Measurements from ENCODE around the gene FLT1.
A peak's percentile ranks its signal among the peaks of the same experiment; 100 is the strongest.

FLT1 gene, protein sequence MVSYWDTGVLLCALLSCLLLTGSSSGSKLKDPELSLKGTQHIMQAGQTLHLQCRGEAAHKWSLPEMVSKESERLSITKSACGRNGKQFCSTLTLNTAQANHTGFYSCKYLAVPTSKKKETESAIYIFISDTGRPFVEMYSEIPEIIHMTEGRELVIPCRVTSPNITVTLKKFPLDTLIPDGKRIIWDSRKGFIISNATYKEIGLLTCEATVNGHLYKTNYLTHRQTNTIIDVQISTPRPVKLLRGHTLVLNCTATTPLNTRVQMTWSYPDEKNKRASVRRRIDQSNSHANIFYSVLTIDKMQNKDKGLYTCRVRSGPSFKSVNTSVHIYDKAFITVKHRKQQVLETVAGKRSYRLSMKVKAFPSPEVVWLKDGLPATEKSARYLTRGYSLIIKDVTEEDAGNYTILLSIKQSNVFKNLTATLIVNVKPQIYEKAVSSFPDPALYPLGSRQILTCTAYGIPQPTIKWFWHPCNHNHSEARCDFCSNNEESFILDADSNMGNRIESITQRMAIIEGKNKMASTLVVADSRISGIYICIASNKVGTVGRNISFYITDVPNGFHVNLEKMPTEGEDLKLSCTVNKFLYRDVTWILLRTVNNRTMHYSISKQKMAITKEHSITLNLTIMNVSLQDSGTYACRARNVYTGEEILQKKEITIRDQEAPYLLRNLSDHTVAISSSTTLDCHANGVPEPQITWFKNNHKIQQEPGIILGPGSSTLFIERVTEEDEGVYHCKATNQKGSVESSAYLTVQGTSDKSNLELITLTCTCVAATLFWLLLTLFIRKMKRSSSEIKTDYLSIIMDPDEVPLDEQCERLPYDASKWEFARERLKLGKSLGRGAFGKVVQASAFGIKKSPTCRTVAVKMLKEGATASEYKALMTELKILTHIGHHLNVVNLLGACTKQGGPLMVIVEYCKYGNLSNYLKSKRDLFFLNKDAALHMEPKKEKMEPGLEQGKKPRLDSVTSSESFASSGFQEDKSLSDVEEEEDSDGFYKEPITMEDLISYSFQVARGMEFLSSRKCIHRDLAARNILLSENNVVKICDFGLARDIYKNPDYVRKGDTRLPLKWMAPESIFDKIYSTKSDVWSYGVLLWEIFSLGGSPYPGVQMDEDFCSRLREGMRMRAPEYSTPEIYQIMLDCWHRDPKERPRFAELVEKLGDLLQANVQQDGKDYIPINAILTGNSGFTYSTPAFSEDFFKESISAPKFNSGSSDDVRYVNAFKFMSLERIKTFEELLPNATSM (N-terminal part only)

DNA sequence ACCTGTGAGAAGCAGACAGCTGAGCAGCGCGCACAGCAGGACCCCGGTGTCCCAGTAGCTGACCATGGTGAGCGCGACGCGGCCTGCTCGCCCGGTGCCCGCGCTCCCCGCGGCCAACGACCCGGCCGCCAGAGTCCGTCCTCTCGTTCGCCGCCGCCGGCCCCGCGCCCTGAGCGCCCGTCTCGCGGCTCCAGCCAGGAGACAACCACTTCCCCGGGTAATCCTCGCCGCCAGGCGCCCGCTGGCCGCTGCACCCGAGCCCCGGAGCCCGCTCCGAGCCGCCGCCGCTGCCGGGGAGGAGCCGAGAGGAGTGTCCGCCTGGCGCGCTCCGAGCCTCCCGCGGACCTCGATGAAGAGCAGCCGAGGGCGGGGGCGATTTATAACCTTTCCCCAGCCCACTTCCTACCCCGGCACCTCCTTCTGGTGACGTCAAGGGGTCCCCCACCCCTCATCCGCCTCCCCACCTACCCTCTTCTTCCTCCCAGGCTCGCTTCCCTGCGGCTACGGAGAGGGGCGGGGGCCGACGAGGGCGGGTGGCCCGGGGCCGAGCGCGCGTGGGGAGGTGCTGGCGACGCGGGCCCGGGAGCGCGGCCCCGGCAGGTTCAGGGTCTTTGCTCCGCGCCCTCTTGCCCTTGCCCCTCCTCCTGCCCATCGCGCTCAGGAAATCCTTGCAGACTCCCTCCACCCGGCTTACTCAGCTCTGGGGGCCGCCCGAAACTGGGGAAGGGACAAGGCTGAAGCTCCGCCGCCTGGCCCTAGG lies at the start of gene FLT1:
FLT1 (minus strand) TSS at position 351 of the 760 bp plus-strand sequence; CDS start at position 66, 285 bp downstream.
- peak within 1 kb of the TSS; percentile 49 for H3K4me3 ChIP-seq (ENCODE audit: low read depth, low read length)
- no peak for DNase-seq (ENCODE audit: low read depth)

DNA sequence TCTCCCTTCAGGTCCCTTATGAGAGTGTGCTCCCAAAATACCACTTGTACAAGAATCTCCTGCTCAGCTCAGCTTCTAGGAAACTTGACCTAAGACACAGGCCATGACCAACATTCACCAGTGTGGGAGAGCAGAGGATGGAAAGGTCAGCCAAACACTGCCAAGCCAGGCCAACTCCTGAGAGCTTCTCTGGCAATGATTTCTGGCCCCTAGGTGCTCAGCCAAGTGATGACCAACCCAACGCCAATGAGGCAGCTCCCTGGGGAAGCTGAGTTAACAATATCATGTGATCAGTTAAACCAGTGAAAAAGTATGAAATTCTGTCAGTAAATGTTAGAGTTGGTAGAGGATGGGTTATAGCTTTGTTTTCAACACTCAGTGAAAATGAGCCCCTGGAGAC lies 49.1 kb upstream of the FLT1 start:
- no peak for DNase-seq (ENCODE audit: low read depth)
- H3K4me3 ChIP-seq (ENCODE audit: low read depth, low read length): no peak overlapping the region

DNA sequence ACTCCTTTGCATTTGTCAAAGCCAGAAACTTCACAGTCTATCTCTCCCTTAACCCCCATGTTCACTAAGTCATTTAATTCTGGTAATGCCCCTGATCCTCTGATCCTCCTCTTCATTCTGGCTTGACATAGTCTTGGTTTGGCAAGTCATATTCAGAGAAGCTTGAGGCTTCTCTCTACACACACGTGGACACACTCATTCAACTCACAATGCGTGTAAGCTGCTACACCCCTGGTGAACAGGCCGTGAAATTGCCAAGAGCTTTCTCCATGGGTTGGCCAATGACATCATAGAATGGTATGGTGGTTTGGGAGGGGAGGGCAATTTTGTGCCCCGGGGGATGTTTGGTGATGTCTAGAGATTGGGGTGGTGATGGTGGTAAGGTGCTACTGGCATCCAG lies 47.9 kb upstream of the FLT1 start:
- H3K4me3 ChIP-seq (ENCODE audit: low read depth, low read length): no peak overlapping the region
- no peak for DNase-seq (ENCODE audit: low read depth)

DNA sequence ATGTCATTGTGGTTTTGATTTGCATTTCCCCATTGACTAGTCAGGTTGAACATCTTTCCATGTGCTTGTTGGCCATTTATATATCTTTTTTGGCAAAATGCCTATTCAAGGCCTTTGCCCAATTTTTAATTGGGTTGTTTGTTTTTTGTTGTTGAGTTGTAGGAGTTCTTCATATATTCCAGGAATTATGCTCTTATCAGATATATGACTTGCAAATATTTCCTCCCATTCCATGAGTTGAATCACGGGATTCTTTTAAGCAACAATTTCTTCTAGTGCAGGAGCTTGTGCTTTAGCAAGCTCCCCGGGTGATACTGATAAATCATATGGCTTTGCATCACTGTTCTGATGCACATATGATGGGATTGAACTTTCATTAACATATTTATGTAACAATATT lies 47.0 kb upstream of the FLT1 start:
- H3K4me3 ChIP-seq (ENCODE audit: low read depth, low read length): no peak overlapping the region
- no peak for DNase-seq (ENCODE audit: low read depth)

DNA sequence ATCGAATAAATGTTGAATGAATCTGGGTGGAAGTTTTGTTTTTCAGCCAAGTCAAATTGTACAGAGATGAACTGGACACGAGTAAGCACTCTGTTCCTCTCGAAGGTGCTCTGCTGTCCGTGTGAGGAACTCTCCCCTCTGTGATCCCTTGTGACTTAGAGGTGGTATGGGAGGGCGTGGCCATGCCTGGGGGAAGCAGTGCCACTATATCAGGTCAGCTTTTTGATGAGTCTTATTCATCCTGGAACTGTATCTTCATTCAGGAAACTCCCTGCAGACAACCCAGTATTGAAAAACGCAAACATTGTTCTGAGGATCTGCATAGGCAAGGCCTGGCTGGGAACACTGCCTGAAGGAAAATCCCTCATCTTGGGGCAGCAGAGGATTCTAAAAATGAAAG lies 45.7 kb upstream of the FLT1 start:
- no peak for DNase-seq (ENCODE audit: low read depth)
- no peak overlapping the region for H3K4me3 ChIP-seq (ENCODE audit: low read depth, low read length)

DNA sequence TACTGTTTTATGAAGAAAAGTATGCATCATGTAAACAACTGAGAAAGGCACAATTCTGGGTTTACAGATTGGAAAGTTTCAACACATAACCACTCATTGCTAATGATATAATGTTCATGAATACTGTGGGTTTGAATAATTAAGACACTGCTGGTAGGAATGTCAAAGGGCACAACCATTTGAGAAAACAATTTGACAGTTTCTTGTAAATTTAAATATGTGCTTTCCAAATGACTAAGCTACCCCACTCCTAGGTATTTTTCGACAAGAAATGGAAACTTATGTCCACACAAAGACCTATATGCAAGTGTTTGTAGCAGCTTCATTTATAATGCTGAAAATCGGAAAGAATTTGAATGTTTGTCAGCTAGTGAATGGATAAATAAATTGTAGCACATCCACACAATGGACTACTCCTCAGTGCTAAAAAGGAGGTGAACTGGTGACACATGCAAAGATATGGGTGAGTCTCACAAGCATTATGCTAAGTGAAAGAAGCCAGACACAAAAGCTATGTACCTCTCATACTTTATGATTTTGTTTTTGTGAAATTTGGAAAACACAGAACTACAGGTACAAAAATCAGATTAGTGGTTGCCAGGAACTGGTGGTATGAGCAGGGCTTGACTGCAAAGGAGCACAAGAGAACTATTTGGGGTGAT lies 44.8 kb upstream of the FLT1 start:
- H3K4me3 ChIP-seq (ENCODE audit: low read depth, low read length): no peak overlapping the region
- DNase-seq (ENCODE audit: low read depth): no peak

DNA sequence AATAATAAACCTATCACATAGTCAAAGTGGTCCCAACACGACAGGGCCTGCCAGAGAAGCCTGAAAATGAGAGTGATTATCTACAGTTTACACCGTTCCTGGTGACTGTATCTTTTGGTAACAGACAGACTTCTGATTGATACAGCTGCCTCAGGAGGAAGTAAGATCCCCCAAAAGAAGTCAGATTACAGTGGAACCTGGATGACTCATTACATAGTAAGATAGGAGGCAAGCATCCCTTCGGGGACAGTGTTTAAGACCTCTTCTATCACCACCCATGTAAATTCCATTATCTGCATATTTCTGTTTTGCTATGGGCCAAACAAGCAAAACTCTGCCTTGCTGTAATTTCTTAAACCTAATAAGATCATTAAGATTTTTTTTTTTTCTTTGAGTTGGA lies 44.0 kb upstream of the FLT1 start:
- no peak overlapping the region for H3K4me3 ChIP-seq (ENCODE audit: low read depth, low read length)
- no peak for DNase-seq (ENCODE audit: low read depth)

DNA sequence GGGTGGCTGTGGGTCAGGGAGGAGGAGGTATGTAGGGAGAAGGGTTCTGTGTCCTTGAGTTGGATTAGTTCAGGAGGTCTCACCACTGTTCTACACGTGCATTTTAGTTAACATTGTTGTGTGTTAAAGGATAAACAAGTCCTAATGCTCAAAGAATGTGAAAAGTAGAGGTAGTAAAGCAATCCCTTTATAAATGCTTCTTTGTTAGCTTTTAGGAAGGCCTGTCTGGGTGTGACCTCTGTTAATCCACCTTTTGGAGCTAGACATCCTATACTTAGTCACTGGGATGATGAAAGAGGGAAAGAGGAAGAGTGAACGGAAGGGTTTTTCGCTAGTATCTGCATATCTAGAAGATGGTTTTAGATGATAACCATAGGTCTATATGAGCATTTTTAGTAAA lies 42.2 kb upstream of the FLT1 start:
- DNase-seq (ENCODE audit: low read depth): no peak
- no peak overlapping the region for H3K4me3 ChIP-seq (ENCODE audit: low read depth, low read length)

DNA sequence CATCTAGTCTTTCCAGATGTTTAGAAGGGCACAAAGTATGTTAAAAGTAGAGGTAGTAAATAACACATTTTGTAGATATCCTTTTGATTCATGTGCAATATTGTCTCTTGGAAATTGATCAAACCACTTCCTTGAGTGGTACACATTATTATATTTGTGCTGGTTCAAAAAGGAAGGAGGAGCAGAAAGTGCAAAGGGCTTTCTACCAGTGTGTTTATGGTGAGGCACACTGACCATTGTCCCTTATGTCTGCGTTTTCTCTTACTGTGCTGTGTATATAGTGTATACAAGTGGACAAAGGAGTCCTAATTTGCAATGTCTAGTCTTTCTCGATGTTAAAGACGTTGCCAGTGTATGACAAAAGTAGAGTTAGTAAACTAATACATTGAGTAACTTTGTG lies 41.4 kb upstream of the FLT1 start:
- no peak for DNase-seq (ENCODE audit: low read depth)
- no peak overlapping the region for H3K4me3 ChIP-seq (ENCODE audit: low read depth, low read length)

DNA sequence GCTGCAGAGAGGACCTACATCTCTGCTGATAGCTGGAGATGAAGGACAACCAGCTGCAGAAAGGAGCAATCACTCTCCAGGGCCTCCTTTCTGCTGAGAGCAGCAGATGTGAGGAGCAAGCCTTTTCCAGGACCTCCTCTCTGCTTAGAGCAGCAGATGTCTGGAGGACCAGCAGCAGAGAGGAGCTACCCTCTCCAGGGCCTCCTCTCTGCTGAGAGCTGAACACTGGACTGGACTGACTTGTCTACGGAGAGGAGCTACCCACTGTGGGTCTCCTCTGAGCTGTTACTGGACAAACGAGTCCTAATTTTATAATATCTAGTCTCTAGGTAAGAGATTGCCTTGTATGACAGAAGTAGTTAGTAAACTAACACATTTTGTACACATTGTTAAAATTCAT lies 40.8 kb upstream of the FLT1 start:
- H3K4me3 ChIP-seq (ENCODE audit: low read depth, low read length): no peak overlapping the region
- DNase-seq (ENCODE audit: low read depth): no peak

DNA sequence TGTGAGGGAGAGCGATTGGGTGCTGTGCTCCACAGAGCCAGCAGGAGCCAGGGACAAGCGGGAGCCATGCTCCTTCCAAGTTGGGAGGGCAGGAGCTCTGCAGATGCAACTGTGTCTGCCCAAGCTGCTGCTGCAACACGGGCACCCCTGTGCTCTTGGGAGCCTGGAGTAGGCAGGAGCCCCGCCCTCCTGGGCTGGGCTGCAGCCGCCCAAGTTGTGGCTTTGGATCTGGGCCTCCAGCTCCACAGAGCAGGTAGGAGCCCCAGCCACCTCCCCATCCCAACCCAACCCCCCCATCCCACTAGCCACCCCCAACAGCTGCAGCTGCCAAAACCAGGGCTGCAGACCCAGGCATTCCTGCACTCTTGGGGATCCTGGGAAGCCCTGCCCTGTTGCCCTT lies 39.9 kb upstream of the FLT1 start:
- DNase-seq (ENCODE audit: low read depth): no peak

DNA sequence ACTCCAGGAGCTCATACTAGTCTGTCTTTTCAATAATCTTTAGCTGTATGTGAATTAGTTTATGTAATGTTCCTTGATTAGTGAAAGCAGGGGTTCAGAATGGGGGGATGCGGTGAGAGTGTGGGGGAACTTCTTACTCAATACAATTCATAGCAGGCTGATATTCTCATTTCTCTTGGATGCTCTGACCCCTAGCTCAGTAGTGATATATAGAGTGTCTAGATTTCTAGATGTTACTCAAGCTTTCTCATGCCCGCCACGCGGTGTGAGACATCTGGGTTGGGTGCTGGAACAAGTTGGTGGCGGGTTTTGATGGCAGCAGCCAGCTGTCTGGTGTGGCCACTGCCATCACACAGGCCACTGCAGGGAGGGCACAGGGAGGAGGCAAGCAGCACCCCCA lies 39.3 kb upstream of the FLT1 start:
- H3K4me3 ChIP-seq (ENCODE audit: low read depth, low read length): no peak overlapping the region
- DNase-seq (ENCODE audit: low read depth): no peak

More for the DNA sequence above, 39.9 kb upstream of the FLT1 start:
- no peak overlapping the region for H3K4me3 ChIP-seq (ENCODE audit: low read depth, low read length)

DNA sequence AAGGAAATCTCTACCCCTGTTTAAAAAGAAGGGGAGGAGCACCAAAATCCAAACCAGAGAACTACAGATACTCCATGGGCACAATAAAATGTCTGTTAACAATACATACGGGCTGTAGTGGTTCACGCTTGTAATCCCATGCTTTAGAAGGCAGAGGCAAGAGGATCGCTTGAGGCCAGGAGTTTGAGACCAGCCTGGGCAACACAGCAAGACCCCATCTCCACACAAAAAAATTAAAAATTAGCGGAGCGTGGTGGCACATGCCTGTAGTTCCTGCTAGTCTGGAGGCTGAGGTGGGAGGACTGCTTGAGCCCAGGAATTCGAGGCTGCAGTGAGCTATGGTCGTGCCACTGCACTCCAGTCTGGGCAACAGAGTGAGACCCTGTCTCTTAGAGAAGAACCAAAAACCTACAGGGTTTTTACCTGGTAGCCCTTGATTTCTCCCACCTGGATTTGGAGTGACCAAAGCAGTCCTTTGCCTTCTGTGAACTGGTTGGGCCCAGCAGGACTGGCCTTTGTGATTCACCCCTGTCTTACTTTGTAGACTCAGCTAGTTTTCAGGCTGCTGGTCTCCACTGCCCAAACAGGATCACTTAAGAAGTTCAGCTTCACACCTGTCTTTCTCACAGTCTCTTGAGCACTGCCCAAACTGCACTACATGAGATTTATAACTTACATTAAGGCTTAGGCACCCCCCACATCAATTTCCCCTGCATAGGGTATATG lies 38.7 kb upstream of the FLT1 start:
- H3K4me3 ChIP-seq (ENCODE audit: low read depth, low read length): no peak overlapping the region
- no peak for DNase-seq (ENCODE audit: low read depth)

DNA sequence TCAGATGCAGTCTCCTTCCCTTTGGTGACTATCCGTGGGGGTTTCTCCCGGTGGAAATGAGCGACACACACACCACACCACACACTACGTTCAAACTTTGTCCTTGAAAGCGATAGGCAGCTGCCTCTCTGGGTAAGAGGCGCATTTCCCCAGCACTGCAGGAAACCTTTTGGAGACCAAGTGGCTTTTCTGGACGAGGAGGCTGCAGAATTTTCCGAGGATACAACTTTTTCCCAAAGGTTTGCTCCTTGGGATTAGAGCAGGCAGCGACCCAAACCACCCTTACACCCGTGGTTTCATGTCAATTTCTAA lies 38.2 kb upstream of the FLT1 start:
- DNase-seq (ENCODE audit: low read depth): no peak
- peak overlapping the region; percentile 44 for H3K4me3 ChIP-seq (ENCODE audit: low read depth, low read length)

DNA sequence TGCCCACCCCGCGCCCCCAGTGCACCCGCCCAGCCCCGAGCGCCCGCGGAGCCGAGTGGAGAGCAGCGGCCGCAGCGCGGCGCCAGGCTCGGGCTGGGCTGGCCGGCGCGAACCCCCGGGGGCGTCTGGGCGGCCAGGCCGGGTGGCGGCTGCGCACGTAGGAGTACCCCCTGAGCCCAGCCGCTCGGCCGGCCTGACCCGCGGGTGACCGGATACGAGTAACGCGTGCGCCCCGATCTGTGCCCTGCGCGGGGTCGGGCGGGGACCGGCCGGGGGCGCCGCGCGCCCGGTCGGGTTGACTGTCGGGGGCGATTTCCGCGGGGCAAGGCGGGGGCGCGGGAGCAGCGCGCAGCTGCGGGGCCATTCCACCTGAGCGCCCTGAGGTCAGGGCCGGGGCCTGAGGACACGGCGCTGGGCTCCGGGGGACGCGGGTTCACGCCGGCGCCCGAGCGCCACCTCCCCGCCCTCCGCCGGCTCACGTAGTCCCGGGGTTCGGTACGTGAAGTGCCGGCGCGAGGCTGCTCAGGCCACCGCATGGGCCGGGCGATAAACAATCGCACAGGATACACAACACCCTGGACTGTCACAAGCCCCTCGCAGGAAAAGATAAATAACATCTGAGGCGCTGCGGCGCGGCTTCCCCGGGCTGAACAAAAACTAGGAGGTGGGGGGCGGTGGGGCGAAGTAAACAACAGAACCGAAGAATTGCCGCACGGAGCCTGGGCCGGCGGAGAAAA lies 37.6 kb upstream of the FLT1 start:
- no peak for DNase-seq (ENCODE audit: low read depth)
- peak overlapping the region; percentile 44 for H3K4me3 ChIP-seq (ENCODE audit: low read depth, low read length)

DNA sequence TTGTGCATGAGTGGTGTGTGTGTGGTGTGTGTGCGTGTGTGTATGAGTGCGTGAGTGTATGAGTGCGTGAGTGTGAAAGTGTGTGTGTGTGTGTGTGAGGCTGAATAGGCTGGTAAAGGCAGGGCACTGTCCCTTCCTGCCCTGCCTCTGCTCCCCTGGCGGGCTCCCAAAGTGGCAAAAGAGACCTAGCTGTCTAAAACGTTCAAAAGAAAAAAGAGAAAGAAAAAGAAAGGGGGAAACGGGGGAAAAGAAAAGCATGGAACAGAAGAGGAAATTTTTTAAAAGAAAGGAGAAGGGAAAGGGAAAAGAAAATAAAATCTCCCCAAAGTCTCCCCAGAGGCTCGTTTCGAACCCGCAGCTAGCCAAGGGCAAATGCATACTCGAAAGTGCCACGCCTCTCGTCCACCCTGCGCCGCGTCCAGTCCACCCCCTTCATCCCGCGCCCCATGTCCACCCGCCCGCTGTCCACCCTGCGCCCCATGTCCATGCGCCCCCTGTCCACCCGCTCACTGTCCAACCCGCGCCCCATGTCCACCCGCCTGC lies 37.0 kb upstream of the FLT1 start:
- no peak for DNase-seq (ENCODE audit: low read depth)
- peak overlapping the region; percentile 44 for H3K4me3 ChIP-seq (ENCODE audit: low read depth, low read length)

DNA sequence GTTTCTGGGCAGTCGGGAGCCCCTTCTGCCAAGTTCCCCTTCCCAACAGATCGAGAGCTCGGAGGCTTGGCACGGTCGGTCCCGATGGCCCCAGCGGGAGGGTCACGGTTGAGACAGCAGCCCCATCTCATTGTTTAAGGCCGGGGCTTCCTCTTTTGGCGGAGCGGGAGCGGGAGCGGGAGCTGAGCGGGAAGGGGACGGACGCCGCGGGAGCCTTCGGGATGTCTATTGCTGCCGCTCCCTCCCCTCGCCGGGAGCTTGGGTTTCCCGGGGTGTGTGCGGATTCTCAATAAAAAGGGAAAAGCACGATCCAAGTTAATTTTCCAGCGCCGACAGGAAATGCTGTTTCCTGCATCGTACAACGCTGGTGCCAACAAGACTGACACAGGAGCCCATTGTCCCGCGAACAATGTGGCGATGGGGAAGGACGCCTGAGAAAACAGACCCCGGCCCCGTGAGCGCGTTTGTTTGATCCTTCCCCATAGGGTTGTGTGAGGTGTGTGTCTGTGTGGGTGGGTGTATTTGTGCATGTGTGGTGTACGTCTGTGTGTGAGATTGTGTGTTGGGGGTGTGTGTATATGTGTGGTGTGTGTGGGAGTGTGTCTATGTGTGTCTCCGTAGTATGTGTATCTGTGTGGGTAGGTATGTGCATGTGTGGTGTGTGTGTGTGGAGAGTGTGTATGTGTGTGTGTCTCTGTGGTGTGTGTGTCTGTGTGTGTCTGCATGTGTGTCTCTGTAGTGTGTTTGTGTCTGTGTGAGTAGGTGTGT lies 36.3 kb upstream of the FLT1 start:
- DNase-seq (ENCODE audit: low read depth): no peak
- peak overlapping the region; percentile 44 for H3K4me3 ChIP-seq (ENCODE audit: low read depth, low read length)

Data from skeletal muscle cell (primary cell).